ENCODE results near the gene SBF1.
"Not testable (repeated sequence)": the region's sequence is repeated elsewhere in the genome, so short reads cannot be mapped to it uniquely, and the experiment has no call there.

Gene SBF1

DNA sequence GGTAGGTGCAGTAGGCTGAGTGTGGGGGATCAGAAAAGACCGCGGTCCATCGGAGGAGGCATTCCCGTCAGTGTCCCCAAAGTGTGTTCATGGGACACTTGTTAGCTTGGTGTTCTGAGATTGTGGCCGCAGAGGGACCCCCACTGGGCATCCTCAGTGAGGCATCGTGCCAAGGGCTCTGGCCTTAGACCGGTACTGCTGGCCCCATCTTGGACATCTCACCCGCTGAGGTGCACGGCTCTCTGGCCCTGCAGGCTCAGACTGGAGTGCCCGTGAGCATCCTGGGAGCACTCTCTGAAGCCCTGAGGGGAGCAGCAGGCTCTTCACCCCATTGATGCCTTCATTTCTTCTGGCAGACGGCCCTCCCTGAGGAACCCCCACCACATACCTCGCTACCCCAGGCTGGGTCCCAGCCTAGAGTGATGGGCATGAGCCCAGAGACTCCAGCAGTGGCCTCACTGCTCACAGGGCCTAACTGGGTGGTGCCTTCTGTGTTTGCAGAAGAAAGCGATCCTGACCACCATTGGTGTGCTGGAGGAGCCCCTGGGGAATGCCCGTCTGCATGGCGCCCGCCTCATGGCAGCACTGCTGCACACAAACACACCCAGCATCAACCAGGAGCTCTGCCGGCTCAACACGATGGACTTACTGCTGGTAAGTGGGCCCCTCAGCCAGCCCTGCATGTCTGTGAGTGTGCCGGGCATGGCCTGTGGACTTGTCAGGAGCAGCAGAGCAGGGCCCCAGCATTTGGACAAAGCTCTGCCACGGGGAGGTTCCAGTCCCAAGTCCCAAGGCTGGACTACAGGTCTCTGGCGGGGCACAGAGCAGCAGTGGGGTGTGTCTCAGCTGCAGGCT lies 51.6 kb downstream of the SBF1 start:
- no peak for DNase-seq (ENCODE audit: low read depth)

DNA sequence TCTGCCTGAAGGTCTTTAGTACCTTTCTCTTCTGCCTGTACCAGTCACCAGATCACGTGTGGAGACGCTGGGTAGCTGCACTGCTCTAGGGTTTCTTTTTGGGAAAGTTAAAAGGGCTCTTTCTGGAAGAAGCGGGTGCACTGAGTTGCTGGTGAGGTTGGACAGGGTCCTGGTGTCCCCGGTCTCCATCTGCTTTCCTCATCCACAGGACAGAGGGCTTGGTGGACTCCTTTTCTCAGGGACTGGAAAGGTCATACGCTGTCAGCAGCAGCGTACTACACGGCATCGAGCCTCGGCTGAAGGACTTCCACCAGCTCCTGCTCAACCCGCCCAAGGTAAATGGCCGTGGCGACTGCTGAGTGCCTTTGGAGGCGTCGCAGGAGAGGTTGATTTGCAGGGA lies 52.8 kb downstream of the SBF1 start:
- no peak for DNase-seq (ENCODE audit: low read depth)

DNA sequence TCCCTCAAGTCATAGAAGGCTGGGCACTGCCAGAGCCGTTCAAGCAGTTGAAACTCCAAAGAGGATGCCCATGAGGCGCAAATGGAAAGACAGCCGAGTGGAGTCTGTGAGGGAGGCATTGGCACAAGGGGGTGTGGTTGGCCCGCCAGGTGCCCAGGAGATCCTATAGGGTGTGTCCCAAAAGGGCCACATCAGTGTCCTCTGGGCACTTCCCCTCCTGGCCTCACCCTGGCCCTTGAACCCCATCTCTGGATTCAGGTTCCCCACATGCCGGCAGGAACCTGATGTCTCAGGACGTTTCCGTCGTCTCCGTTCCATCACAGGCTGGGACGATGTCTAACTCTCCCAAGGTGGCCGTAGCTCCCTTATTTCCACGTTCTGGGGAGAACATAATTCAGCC lies 54.3 kb downstream of the SBF1 start:
- DNase-seq (ENCODE audit: low read depth), result no peak

DNA sequence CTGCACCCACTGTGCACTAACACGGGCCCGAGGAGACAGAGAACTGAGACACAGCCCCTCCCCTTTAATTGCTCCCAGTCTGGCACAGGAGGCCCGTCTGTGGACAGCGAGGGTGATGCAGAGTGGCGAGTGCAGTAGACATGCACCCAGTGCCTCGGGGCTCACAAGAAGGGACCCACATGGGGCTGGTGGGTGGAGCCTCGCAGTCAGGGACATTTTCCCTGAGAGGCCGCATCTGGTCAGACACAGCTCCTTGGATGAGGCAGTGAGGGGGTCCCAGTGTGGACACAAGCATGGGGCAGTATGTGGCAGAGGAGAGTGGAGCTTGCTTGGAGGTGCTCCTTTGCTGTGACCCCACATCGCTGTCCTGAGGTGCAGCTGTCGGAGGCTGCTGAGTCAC lies 54.8 kb downstream of the SBF1 start:
- no peak for DNase-seq (ENCODE audit: low read depth)

DNA sequence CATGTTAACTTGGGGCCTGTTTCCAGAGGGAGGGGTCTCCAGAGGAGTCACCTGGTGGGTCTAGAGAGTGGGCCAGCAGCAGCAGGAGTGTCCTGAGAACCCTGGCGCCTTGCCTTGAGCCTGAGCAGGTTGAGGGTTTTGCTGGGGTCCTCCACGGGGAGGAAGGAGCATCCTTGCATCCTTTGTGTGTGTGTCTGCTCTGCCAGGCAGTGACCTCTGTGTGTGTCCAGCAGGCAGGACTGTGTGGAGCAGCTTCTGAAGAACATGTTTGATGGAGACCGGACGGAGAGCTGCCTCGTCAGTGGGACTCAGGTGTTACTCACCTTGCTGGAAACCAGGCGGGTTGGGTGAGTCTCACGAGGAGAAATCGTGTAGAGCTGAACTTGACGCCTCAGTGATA lies 55.7 kb downstream of the SBF1 start:
- no peak for DNase-seq (ENCODE audit: low read depth)

DNA sequence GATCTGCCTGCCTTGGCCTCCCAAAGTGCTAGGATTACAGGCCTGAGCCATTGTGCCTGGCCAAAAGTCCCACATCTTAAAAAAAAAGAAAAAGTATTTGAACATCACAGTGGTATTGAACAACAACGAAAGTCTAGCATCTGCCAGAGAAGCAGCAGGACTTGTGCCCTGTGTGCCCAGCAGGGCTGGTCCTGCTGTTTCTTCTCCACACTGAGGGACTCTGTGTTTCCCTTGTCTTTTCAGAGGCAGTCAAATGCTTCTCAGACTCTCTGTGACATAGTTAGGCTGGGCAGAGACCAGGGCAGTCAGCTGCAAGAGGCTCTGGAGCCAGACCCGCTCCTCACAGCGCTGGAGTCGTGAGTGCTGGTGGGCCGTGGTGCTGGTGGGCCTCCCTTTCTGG lies 56.2 kb downstream of the SBF1 start:
- DNase-seq (ENCODE audit: low read depth), result no peak

DNA sequence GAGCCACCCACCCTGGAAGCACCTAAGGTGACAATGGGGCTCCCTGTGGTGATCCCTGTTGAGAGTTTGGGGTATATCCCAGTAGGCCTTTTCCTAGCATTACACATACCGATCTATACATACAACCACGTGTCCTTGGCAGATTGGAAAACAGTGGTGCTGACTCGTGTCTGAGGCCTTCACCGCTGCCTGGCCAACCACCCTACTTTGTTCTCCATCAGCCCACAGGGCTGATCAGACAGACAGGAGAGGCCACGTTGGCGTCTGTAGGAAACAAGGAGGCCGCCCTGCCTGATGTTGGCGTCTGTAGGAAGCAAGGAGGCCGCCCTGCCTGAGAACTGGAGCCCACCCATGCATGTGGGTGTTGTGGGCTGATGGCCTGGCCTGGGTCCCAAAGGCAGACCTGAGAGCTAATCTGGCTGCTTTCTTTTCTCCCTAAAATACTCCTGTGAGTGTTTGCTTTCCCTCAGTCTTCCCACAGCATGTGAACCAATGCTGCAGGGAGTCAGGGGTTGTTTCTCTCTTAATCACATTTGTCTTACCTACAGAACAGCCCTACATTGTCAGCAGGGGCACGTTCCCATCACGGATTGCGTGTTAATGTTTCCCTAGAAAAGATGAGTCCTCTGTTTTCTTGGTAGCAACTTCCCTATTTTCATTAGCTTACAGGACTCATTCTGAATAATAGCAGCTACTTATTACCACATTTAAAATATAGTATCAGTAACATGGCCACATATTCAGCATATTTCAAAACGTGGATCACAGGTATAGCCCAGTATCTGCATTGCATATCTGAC lies 57.2 kb downstream of the SBF1 start:
- DNase-seq (ENCODE audit: low read depth), result no peak

DNA sequence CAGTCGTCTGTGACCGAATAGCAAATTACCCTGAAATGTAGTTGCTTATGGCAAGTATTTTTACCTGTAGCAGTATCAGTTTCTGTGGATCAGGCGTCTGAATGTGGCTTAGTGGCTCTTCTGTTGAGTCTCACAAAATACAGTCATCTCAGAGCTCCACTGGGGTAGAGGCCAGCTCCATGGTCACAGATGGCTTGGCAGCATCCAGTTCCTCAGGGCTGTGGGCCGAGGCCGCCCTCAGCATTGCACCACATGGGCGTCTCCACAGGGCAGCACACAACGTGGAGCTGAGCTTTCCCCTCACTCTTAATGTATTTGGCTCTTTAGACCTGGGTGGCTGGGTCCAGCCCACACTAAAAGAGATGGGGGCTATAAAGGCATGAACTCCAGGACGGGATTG lies 57.8 kb downstream of the SBF1 start:
- no peak for DNase-seq (ENCODE audit: low read depth)

DNA sequence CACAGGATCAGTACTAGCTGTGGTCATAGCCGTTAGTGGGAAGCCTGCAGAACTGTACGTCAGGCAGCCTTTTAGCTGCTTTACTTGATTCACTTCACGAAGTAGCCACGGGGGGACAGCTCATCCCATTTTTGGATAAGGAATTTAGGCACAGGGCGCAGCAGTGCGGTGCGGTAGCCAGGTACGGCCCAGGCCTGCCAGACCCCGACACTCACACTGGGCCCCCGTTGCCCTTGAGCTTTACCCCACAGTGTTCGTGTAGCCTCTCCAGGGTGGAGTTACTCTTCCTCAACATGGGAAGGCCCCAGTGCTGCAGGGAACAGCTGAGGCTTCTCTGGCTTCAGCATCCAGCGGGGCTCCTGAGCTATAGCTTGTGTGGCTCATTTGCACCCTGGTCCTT lies 59.4 kb downstream of the SBF1 start:
- no peak for DNase-seq (ENCODE audit: low read depth)

DNA sequence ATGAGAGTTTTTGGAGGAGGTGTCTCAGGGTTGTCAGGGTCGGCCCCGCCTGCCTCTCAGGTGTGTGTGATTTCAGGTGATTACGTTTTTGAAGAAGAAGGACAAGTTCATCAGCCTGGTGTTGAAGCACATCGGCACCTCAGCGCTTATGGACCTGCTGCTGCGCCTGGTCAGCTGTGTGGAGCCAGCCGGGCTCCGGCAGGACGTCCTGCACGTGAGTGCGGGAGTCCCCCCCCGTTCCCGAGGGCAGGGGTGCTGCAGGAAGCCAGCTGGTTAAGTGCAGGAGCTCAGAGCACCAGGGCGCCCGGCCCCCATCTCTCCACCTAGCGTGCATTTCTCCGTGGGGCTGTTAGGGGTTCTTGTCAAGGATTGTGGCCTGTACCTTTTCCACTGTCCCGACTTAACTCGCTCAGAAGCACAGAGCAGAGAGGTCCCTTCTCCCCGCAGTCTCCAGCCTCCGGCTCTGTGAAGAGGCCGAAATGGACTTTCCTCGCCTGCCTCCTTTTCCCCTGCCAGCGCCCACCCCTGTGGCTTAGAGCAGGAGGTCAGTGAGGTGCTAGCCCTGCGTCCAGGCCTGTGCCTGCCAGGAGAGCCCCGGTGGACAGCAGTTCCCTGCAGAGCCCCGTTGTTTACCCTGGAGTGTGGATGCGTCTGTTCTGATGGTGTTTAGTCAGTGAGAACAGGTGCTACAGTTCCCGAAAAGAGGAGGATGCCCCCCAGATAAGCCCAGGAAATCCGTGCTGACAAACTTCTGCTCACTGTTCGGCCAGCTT lies 60.2 kb downstream of the SBF1 start:
- no peak for DNase-seq (ENCODE audit: low read depth)

DNA sequence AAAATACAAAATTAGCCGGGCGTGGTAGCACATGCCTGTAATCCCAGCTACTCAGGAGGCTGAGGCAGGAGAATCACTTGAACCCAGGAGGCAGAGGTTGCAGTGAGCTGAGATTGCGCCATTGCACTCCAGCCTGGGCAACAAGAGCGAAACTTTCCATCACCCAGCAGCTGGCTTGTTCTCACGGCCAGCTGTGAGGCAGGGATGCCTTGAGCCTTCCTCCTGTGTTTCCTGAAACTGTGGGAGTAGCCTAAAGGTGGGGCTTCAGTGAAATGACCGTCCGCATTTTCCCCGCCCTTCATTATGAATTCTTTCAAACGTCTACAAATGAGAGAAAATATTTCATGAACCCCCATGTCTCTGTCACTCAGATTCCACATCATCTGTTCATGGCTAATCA lies 65.9 kb downstream of the SBF1 start:
- DNase-seq (ENCODE audit: low read depth), result not testable (repeated sequence)

DNA sequence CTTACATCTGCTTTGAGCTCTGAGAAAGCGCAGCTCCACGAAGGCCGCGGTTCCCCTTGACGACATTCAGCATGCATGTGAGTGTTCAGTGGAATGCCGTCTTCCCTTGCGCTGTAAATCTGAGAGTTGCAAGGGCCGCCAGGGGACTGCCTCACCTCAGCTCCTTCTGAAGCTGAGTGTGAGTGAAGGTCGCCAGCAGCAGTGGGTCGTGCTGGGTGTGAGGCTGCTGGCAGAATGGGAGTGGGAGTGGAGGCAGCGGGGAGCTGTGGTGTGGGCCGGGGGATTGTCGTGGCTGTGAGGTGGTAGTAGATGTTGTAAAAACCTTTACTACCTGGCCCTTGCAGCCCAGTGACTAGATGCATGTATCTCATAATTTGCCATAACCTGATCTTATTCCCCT lies 66.5 kb downstream of the SBF1 start:
- DNase-seq (ENCODE audit: low read depth), result no peak

DNA sequence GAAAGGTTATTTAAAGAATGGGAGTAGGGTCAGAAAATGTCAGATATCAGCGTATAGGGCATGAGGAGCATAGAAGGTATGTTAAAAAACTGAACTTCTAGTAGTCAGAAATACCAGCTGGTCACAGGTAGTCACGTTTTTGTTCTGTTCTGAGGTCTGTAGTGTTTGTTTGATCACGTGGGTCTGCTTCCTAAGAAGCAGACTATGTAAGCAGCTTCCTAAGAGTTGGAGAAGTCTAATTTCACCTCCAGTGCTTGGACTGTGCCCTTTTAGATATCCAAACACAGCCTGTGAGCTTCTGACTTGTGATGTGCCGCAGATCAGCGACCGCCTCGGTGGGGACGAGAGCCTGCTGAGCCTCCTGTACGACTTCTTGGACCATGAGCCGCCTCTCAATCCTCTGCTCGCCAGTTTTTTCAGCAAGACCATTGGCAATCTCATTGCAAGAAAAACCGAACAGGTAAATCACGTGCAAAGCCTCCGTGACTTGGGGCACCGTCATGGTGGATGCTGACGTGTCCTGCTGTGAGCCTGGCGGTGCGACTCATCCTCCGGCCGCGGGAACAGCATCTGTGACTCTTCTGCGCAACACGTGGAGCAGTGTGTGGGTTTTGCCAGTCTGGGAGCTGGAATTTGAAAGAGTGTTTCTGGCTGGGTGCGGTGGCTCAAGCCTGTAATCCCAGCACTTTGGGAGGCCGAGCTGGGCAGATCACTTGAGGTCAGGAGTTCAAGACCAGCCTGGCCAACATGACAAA lies 68.2 kb downstream of the SBF1 start:
- no peak for DNase-seq (ENCODE audit: low read depth)

DNA sequence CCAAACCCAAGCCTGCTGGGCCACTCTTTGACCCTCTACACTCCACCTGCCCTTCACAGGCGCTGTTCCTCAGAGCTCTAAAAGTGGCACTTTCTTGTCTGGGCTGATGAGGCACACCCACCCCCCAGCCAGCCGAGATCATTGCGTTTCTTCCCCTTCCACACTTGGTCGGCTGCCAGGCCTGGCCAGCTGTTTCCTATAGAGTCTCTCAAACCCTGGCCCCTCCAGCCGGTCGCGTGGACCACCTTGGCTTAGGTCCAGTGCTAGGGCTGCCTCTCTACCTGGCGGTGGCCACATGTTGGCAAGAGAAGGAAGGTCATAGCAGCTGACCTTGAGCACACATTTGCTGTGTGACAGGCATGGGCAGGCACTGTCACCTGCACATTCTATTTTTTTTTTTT lies 71.1 kb downstream of the SBF1 start:
- no peak for DNase-seq (ENCODE audit: low read depth)

DNA sequence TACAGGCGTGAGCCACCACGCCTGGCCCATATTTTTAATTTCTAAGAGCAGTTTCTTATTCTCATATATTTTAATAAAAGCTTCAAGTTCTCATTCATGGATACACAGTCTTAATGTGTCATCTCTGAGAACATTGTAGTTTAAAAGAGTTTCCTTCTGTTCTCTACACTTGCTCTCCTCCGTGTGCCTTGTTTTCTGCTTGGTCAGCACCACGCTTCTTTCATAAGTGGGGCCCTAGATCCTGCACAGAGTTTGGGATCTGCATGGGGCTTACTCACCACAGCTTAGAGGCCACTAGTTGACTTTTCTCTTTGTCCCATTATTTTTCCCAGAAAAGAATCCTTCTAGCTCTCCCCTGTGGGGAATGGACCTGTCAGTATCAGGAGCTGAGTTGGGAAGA lies 72.9 kb downstream of the SBF1 start:
- no peak for DNase-seq (ENCODE audit: low read depth)

DNA sequence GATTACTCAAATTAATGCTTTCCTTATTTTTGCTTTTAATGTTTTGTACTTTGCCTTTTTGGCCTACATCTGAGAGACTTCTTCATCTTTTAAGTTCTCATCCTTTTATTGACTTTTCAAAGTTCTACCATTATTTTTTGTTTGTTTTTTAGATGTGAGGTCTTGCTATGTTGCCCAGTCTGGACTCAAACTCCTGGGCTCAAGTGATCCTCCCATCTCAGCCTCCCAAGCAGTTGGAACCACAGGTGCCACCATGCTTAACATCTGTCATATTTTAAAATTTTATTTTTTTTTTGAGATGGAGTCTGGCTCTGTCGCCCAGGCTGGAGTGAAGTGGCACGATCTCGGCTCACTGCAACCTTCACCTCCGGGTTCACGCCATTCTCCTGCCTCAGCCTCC lies 73.9 kb downstream of the SBF1 start:
- no peak for DNase-seq (ENCODE audit: low read depth)

DNA sequence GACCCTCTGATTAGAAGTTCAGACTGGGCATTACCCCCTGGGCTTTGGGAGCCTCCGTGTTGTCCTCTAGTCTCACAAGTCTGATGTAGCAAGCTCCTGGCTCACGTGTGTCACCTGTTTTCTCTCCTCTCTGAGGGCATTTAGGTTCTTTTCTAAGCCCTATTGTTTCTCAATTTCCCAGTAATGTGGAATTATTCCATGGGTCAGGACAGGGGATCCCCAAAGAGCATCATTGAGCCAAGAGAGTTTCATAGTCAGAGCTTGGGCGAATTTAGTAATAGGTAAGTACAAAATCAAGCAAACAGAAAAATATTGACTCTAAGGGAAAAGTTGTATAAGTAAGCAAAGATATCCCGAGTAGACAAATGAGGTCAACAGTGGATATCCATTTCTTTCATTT lies 74.4 kb downstream of the SBF1 start:
- no peak for DNase-seq (ENCODE audit: low read depth)

DNA sequence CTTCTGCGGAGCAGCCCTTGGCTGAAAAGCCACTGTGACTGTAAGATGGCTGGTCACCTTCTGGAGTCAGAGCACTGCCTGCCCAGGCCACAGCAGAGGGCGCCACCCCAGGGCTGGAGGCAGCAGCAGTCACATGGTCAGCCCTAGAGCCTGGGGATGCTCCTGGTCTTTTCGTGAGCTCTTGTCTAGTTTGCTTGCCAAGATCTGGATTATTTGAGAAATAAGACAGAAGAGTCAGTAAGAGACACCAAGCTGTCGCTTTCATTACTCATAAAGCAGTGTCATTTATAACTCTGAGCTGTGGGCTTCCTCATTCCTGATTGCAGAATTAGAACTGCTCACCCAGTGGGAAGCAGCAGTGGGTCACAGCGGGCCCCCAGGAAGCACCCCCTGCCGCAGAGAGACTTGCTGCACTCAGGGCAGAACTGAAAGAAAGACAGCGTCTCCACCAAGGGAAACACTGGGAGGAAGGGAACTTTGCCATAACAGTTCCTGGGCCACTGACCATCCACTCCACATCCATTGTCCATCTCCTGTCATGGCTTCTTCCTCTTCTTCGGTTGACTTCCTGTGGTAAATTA lies 75.0 kb downstream of the SBF1 start:
- no peak for DNase-seq (ENCODE audit: low read depth)

DNA sequence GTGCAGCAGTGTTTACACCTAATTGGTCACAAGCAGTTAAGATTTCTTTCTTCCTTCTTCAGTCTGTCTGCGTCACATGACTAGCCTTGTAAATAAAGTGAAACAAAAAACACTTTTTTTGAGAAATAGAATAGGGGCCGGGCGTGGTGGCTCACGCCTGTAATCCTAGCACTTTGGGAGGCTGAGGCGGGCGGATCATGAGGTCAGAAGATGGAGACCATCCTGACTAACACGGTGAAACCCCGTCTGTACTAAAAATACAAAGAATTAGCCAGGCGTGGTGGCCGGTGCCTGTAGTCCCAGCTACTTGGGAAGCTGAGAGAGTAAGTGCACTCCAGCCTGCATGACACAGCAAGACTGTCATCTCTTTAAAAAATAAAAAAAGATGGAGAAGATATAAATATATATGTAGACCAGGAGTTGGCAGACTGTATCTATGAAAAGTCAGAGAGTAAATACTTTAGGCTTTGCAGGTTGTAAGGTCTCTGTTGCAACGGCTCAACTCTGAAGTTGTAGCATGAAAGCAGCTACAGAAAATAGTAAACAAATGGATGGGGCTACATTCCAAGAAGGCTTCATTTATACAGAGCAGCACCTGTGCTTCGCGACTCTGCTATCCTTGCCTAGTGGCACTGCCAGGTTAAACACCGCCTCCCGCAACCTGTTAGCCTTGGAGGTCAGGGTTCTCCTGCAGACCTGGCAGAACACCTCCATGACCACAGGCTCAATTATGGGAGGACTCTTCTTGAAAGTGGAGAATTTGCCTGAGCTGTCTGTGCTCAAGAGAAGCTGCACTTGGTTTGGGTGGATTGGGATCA lies 75.8 kb downstream of the SBF1 start:
- DNase-seq (ENCODE audit: low read depth), result no peak

DNA sequence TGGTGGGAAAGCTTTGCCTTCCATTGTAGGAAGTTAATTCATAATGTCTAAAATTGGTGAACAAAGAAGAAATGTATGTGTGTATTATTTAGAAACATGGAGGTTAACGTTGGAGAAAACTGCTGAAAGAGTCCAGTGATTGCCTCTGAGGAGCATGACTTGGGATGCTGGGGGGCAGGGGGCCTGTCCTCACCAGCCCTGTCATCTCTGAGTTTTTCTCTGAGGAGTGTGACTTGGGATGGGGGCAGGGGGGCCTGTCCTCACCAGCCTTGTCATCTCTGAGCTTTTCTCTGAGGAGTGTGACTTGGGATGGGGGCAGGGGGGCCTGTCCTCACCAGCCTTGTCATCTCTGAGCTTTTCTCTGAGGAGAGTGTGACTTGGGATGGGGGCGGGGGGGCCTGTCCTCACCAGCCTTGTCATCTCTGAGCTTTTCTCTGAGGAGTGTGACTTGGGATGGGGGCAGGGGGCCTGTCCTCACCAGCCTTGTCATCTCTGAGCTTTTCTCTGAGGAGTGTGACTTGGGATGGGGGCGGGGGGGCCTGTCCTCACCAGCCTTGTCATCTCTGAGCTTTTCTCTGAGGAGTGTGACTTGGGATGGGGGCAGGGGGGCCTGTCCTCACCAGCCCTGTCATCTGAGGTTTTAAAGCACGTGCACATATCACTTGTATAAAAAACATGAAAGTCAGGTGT lies 77.3 kb downstream of the SBF1 start:
- not testable (repeated sequence) for DNase-seq (ENCODE audit: low read depth)
